ENCODE results near the gene SLC8A2. TPM values are rescaled to one million over a fixed set of nuclear protein-coding genes. Genes with fewer than 3 reads are reported as not detected.
A peak's percentile ranks its signal among the peaks of the same experiment; 100 is the strongest.

Gene SLC8A2
- total RNA-seq, 2 experiments from 2014 or later, result 0.18 to 0.43 TPM

DNA sequence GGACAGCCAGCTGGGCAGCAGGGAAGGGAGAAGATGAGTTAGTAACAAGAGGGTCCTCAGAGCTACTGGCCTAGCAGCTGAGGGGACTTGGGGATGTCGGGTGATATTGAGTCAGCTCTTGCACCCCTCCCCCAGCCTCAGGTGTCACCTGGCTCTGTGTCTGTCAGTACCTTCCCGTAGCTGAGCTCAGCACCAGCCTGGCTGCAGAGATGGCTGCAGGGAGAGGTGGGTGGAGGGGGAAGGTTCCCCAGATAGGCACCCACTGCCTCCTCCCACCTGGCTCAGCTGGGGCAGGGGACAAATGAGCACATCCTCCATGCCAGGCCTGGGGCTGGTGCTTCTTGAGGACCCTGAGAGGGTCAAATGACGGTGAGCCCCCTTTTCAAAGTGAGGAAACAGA lies 19.2 kb upstream of the SLC8A2 start:
- CTCF ChIA-PET, result interaction anchor here (1.0 kb wide), 1 partner anchor 24 kb away, joined by 3 read pairs; the partner anchor contains the start of gene NAPA
- DNase-seq (peak; percentile 42), ATAC-seq (no peak)
- no peak overlapping the region for H3K4me3 Mint-ChIP-seq
- intact Hi-C loops (cut with micrococcal nuclease), result no loop called here
- POLR2A ChIA-PET, result interaction anchor here (1.0 kb wide), 1 partner anchor 22 kb away, joined by 4 read pairs; no protein-coding TSS in a partner anchor
- peaks cover 26% of the 10 kb centered on the region for H3K4me1 Mint-ChIP-seq (ENCODE audit: low read depth)
- peaks cover 2% of the 10 kb centered on the region for H3K36me3 Mint-ChIP-seq (ENCODE audit: low read depth)
- H3K27ac Mint-ChIP-seq, result peak overlapping the region; percentile 20
- TF ChIP-seq, protein P1, sequence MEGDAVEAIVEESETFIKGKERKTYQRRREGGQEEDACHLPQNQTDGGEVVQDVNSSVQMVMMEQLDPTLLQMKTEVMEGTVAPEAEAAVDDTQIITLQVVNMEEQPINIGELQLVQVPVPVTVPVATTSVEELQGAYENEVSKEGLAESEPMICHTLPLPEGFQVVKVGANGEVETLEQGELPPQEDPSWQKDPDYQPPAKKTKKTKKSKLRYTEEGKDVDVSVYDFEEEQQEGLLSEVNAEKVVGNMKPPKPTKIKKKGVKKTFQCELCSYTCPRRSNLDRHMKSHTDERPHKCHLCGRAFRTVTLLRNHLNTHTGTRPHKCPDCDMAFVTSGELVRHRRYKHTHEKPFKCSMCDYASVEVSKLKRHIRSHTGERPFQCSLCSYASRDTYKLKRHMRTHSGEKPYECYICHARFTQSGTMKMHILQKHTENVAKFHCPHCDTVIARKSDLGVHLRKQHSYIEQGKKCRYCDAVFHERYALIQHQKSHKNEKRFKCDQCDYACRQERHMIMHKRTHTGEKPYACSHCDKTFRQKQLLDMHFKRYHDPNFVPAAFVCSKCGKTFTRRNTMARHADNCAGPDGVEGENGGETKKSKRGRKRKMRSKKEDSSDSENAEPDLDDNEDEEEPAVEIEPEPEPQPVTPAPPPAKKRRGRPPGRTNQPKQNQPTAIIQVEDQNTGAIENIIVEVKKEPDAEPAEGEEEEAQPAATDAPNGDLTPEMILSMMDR (IDR thresholded peaks at IDR 0.05), result no peak
- H3K27me3 Mint-ChIP-seq, result no peaks in the 10 kb centered on the region
- H3K9me3 Mint-ChIP-seq, result no peaks in the 10 kb centered on the region

DNA sequence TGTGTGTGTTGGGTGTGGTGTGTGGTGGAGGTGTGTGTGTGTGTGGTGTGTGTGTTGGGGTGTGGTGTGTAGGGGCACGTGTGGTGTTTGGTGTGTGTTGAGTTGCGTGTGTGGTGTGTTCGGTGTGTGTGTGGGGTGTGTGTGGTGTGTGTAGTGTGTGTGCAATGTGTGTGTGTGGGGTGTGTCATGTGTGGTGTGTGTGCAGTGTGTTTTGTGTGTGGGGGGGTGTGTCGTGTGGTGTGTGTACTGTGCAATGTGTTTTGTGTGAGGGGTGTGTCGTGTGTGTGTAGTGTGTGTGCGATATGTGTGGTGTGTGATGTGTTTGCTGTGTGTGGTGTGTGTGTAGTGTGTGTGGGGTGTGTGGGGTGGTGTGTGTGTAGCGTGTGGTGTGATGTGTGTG lies 18.3 kb upstream of the SLC8A2 start:
- ChIA-PET CTCF (interaction anchor here (1.0 kb wide), 1 partner anchor 25 kb away, joined by 3 read pairs; the partner anchor contains the start of gene NAPA), POLR2A (no interaction called here)
- Mint-ChIP-seq H3K36me3 (ENCODE audit: low read depth) (peaks cover 8% of the 10 kb centered on the region), H3K27ac (no peak overlapping the region), H3K27me3 (no peaks in the 10 kb centered on the region), H3K9me3 (no peaks in the 10 kb centered on the region), H3K4me3 (no peak overlapping the region), H3K4me1 (ENCODE audit: low read depth) (peaks cover 35% of the 10 kb centered on the region)
- ATAC-seq, result no peak
- intact Hi-C loops (cut with micrococcal nuclease), result no loop called here
- TF ChIP-seq, protein P1 (IDR thresholded peaks at IDR 0.05), result no peak
- DNase-seq, result no peak

GRCh38 chr19:47489072-47489914 lies 17.6 kb upstream of the SLC8A2 start:
- Mint-ChIP-seq H3K27me3 (no peaks in the 10 kb centered on the region), H3K27ac (peak overlapping the region; percentile 46), H3K36me3 (ENCODE audit: low read depth) (peaks cover 11% of the 10 kb centered on the region), H3K4me1 (ENCODE audit: low read depth) (peaks cover 36% of the 10 kb centered on the region), H3K9me3 (no peaks in the 10 kb centered on the region), H3K4me3 (no peak overlapping the region)
- CTCF ChIA-PET, result interaction anchor here (7.2 kb wide), 1 partner anchor 25 kb away, joined by 37 read pairs; the partner anchor contains the start of gene NAPA
- TF ChIP-seq, protein P1 (IDR thresholded peaks at IDR 0.05), result no peak
- intact Hi-C loops (cut with micrococcal nuclease), result no loop called here
- no peak for ATAC-seq
- DNase-seq, result no peak
- POLR2A ChIA-PET, result interaction anchor here (0.6 to 2.3 kb wide), 3 partner anchors 18 to 53 kb away, joined by 3 to 6 read pairs (median 4); no protein-coding TSS in a partner anchor

GRCh38 chr19:47487551-47488515 lies 16.1 kb upstream of the SLC8A2 start:
- Mint-ChIP-seq H3K4me3 (no peak overlapping the region), H3K27me3 (no peaks in the 10 kb centered on the region), H3K36me3 (ENCODE audit: low read depth) (peaks cover 13% of the 10 kb centered on the region), H3K4me1 (ENCODE audit: low read depth) (peaks cover 40% of the 10 kb centered on the region), H3K27ac (peak overlapping the region; percentile 91), H3K9me3 (no peaks in the 10 kb centered on the region)
- TF ChIP-seq, protein P1 (IDR thresholded peaks at IDR 0.05), result no peak
- intact Hi-C loops (cut with micrococcal nuclease), result no loop called here
- ChIA-PET CTCF (interaction anchor here (1.0 to 7.2 kb wide), 4 partner anchors 8 to 31 kb away, joined by 3 to 37 read pairs (median 3); partner anchors contain the start of gene NAPA), POLR2A (interaction anchor here (1.0 to 2.3 kb wide), 5 partner anchors 8 to 28 kb away, joined by 3 to 6 read pairs (median 4); partner anchors contain the start of gene NAPA)
- DNase-seq (peak; percentile 26), ATAC-seq (no peak)

All from activated CD8-positive, alpha-beta T cell treated with anti-CD3 and anti-CD28 coated beads for 36 hours (primary cell).